Ovary (tissue), 3 donors: ENCODE data around the gene ATP9A.

ENCODE experiments used
- EP300 ChIP-seq: sonication (generic); formaldehyde crosslinking; IDR thresholded peaks from one replicate; pipeline ENCODE4 v1.6.1; 2017; ENCODE audit warnings: antibody characterized with exemption
- POLR2A ChIP-seq: fragments of 450-650 bp; IDR thresholded peaks from one replicate; pipeline ENCODE4 v1.6.1; 2017; ENCODE audit warnings: antibody characterized with exemption, mild to moderate bottlenecking, moderate library complexity
- TF ChIP-seq, protein P1 (sequence below), 3 donors: fragments of 450-650 bp in 2 of 3; fragments of 200-600 bp in 1 of 3; IDR thresholded peaks; one replicate each; pipeline versions ENCODE4 v1.5.1 to v1.8.0; 2016 to 2022; ENCODE audit warnings: antibody characterized with exemption in 3 of 3, mild to moderate bottlenecking in 1 of 3
- donor health status: DM: no; HTN: no; CAD: no.

DNA sequence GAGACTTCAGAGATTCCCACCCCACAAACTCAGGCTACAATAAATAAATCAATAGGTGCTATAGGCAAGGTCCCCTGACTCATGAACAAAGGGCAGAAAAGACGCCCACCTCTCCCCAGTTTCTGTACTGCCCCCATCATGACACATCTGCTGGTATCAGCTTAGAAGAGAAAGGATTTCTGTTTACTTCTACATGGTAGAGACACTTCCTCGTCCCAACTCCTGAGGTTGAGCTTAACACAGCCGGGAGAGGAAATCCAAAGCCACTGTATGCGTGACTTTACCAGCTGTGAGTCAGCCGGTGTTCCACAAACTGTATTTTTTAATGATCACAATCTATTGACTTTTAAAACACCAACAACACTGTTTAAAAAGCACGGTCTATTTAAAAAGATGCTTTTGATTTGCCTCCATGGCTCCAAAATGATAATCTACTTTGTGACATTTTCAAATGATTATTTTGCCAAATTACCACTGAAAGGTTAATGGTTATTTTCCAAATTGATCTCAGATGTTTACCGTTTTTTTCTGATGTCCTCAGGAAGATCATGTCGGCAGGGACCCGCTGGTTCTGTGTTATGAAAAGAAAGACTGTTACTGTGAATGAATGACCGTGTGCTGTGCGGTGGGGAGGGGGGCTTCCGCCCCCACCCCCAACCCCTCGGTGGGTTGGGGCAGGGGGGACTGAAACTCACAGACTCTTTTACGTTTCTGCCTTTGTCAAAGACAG lies 72.5 kb downstream of the ATP9A start:
- no peak for TF ChIP-seq POLR2A
- TF ChIP-seq, protein P1, sequence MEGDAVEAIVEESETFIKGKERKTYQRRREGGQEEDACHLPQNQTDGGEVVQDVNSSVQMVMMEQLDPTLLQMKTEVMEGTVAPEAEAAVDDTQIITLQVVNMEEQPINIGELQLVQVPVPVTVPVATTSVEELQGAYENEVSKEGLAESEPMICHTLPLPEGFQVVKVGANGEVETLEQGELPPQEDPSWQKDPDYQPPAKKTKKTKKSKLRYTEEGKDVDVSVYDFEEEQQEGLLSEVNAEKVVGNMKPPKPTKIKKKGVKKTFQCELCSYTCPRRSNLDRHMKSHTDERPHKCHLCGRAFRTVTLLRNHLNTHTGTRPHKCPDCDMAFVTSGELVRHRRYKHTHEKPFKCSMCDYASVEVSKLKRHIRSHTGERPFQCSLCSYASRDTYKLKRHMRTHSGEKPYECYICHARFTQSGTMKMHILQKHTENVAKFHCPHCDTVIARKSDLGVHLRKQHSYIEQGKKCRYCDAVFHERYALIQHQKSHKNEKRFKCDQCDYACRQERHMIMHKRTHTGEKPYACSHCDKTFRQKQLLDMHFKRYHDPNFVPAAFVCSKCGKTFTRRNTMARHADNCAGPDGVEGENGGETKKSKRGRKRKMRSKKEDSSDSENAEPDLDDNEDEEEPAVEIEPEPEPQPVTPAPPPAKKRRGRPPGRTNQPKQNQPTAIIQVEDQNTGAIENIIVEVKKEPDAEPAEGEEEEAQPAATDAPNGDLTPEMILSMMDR (IDR thresholded peaks at IDR 0.05), result no peak
- TF ChIP-seq EP300, result no peak
